K562 (cell line): Measurements from ENCODE around the gene MYADML2. TPM values are rescaled to one million over a fixed set of nuclear protein-coding genes. Genes with fewer than 3 reads are reported as not detected.

Experiments used
- ATF7 ChIP-seq: fragments of 450-650 bp; IDR thresholded peaks from 2 replicates; pipeline ENCODE4 v1.7.1; 2014; ENCODE audit warnings: mild to moderate bottlenecking, moderate library complexity
- CC2D1A ChIP-seq: fragments of 450-650 bp; IDR thresholded peaks from 2 replicates; pipeline ENCODE4 v1.6.1; 2017; ENCODE audit warnings: mild to moderate bottlenecking
- CREBBP ChIP-seq: IDR thresholded peaks from one replicate; pipeline ENCODE4 v1.6.1; 2012; ENCODE audit warnings: low read depth, mild to moderate bottlenecking, control low read depth, inconsistent platforms, low read length
- NELFE ChIP-seq: IDR thresholded peaks from 2 replicates; pipeline ENCODE4 v1.6.1; 2011; ENCODE audit warnings: mild to moderate bottlenecking; ENCODE audit not compliant: insufficient read depth, insufficient read length
- POU5F1 ChIP-seq: fragments of 150-350 bp; IDR thresholded peaks from 2 replicates; pipeline ENCODE4 v1.6.1; 2014; ENCODE audit warnings: borderline replicate concordance, low read length, low read depth, mild to moderate bottlenecking; ENCODE audit not compliant: partially characterized antibody
- SMAD4 ChIP-seq: fragments of 250-450 bp; sonication (Bioruptor Pico); conservative IDR thresholded peaks from 2 replicates; pipeline ENCODE4 v1.8.0; 2021; ENCODE audit warnings: inconsistent platforms, mild to moderate bottlenecking, moderate library complexity
- SMARCC2 ChIP-seq: fragments of 450-650 bp; IDR thresholded peaks from 2 replicates; pipeline ENCODE4 v1.6.1; 2017; ENCODE audit warnings: antibody characterized with exemption, moderate library complexity, mild to moderate bottlenecking, low read depth
- ZNF133 ChIP-seq: fragments of 250-450 bp; sonication (Bioruptor Pico); IDR thresholded peaks from 2 replicates; pipeline ENCODE4 v1.4.0; 2020; ENCODE audit warnings: mild to moderate bottlenecking
- ZNF274 ChIP-seq: IDR thresholded peaks from 2 replicates; pipeline ENCODE4 v1.6.1; 2011; ENCODE audit warnings: low read depth, mild to moderate bottlenecking, low read length, moderate library complexity, borderline replicate concordance
- ZNF384 ChIP-seq: IDR thresholded peaks from 2 replicates; pipeline ENCODE4 v1.6.1; 2012; ENCODE audit warnings: low read depth, low read length, improper control_type of control experiment
- ZNF589 ChIP-seq: fragments of 200-800 bp; sonication (Bioruptor generic); IDR thresholded peaks from 2 replicates; pipeline ENCODE4 v1.6.1; 2016; ENCODE audit warnings: low read depth, missing genetic modification characterization, missing compliant biosample characterization
- ZNF766 ChIP-seq: fragments of 200-800 bp; sonication (Bioruptor generic); conservative IDR thresholded peaks from 2 replicates; pipeline ENCODE4 v1.6.1; 2016; ENCODE audit warnings: missing genetic modification characterization, missing compliant biosample characterization
- polyA plus RNA-seq, 8 experiments: library from polyadenylated mRNA; depleted of rRNA in 4 of 8; stranded (reverse) in 5 of 8; unstranded in 3 of 8; fragments of >200 nt; fragmentation: Nextera tagmentation in 2 of 8; fragmentation: Illumina TruSeq in 1 of 8; extraction: Ambion mirVana in 2 of 8; extraction: Trizol in 1 of 8; gene quantifications; 2 replicates each; pipeline versions ENCODE4 v1.2.1 to v1.2.3, GENCODE V29; 2011 to 2014; ENCODE audit warnings: inconsistent platforms in 1 of 8, missing spikeins in 1 of 8
- total RNA-seq, 7 experiments: library from RNA; depleted of rRNA in 6 of 7; stranded (reverse); fragments of >200 nt in 6 of 7; fragmentation: Illumina TruSeq in 2 of 7; extraction: Trizol in 2 of 7; gene quantifications; 2 replicates each; pipeline versions ENCODE4 v1.2.1 to v1.2.3, GENCODE V29; 2011 to 2021; ENCODE audit warnings: low replicate concordance in 1 of 7
- TF ChIP-seq, protein P1 (sequence below): fragments of 200-800 bp; sonication (Bioruptor generic); IDR thresholded peaks from 2 replicates; pipeline ENCODE4 v1.6.1; 2017; ENCODE audit warnings: missing genetic modification characterization, missing compliant biosample characterization
- TF ChIP-seq, protein P2 (sequence below): fragments of 250-450 bp; sonication (Bioruptor Pico); IDR thresholded peaks from 2 replicates; pipeline ENCODE4 v1.4.0; 2020; ENCODE audit warnings: mild to moderate bottlenecking, moderate library complexity, borderline replicate concordance
- TF ChIP-seq, protein P3 (sequence below): fragments of 450-650 bp; IDR thresholded peaks from 2 replicates; pipeline ENCODE4 v1.6.1; 2018; ENCODE audit not compliant: partially characterized antibody
- TF ChIP-seq, protein P4 (sequence below): fragments of 450-650 bp; IDR thresholded peaks from 2 replicates; pipeline ENCODE4 v1.6.1; 2017; ENCODE audit warnings: mild to moderate bottlenecking, moderate library complexity

Gene MYADML2
- total and polyA plus RNA-seq, 9 of the 15 experiments (the other 6 are each of a cell fraction or from before 2014, with no cell fraction given) = not detected

DNA sequence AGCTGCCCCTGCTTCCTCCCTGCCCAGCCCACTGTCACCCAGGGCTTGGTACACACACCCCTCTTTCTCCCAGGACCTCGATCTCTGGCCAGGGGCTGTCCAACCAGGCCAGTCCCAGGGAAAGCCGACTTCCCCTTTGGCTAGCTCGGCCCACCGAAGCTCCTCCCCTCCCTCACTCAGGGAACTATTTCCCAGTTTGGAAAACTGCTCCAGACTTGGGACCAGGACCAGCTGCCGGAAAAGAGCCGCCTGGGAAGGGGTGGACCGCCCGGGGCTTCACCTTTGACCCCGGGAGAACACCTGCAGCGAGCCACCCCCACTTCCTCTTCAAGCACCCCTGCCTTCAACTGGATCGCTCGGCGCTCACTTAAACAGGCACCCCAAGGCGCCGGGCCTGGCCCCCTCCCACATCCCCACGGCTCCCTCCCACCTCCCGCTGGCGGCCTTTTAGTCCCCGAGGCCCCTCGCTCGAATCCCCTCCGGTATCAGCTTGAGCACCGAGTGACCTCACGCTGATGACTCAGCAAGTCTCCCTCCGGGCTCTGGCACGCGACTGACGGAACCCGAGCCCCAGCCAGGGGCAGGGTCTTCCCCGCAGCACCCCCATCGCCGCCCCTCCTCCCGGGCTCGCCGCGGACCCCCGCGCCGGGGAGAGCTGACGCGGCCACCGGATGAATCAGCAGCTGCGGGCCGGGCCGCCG, 20.4 kb downstream of the MYADML2 start (continued):
- TF ChIP-seq, protein P1, sequence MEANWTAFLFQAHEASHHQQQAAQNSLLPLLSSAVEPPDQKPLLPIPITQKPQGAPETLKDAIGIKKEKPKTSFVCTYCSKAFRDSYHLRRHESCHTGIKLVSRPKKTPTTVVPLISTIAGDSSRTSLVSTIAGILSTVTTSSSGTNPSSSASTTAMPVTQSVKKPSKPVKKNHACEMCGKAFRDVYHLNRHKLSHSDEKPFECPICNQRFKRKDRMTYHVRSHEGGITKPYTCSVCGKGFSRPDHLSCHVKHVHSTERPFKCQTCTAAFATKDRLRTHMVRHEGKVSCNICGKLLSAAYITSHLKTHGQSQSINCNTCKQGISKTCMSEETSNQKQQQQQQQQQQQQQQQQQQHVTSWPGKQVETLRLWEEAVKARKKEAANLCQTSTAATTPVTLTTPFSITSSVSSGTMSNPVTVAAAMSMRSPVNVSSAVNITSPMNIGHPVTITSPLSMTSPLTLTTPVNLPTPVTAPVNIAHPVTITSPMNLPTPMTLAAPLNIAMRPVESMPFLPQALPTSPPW = no peak
- TF ChIP-seq SMARCC2 (peak; percentile 70), POU5F1 (no peak), CC2D1A (0 out of 2 replicates have a peak, but pooled peaks have one; percentile 11), ZNF384 (no peak), SMAD4 (CRISPR knock-in tag) (peak; percentile 51; the same call in 1 of the 2 replicates), NELFE (no peak), ZNF766 (CRISPR knock-in tag) (no peak), ATF7 (peak; percentile 92), ZNF589 (no peak), CREBBP (no peak), ZNF274 (no peak), ZNF133 (CRISPR knock-in tag) (no peak)
- TF ChIP-seq, protein P2, sequence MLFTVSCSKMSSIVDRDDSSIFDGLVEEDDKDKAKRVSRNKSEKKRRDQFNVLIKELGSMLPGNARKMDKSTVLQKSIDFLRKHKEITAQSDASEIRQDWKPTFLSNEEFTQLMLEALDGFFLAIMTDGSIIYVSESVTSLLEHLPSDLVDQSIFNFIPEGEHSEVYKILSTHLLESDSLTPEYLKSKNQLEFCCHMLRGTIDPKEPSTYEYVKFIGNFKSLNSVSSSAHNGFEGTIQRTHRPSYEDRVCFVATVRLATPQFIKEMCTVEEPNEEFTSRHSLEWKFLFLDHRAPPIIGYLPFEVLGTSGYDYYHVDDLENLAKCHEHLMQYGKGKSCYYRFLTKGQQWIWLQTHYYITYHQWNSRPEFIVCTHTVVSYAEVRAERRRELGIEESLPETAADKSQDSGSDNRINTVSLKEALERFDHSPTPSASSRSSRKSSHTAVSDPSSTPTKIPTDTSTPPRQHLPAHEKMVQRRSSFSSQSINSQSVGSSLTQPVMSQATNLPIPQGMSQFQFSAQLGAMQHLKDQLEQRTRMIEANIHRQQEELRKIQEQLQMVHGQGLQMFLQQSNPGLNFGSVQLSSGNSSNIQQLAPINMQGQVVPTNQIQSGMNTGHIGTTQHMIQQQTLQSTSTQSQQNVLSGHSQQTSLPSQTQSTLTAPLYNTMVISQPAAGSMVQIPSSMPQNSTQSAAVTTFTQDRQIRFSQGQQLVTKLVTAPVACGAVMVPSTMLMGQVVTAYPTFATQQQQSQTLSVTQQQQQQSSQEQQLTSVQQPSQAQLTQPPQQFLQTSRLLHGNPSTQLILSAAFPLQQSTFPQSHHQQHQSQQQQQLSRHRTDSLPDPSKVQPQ = no peak
- TF ChIP-seq, protein P3, sequence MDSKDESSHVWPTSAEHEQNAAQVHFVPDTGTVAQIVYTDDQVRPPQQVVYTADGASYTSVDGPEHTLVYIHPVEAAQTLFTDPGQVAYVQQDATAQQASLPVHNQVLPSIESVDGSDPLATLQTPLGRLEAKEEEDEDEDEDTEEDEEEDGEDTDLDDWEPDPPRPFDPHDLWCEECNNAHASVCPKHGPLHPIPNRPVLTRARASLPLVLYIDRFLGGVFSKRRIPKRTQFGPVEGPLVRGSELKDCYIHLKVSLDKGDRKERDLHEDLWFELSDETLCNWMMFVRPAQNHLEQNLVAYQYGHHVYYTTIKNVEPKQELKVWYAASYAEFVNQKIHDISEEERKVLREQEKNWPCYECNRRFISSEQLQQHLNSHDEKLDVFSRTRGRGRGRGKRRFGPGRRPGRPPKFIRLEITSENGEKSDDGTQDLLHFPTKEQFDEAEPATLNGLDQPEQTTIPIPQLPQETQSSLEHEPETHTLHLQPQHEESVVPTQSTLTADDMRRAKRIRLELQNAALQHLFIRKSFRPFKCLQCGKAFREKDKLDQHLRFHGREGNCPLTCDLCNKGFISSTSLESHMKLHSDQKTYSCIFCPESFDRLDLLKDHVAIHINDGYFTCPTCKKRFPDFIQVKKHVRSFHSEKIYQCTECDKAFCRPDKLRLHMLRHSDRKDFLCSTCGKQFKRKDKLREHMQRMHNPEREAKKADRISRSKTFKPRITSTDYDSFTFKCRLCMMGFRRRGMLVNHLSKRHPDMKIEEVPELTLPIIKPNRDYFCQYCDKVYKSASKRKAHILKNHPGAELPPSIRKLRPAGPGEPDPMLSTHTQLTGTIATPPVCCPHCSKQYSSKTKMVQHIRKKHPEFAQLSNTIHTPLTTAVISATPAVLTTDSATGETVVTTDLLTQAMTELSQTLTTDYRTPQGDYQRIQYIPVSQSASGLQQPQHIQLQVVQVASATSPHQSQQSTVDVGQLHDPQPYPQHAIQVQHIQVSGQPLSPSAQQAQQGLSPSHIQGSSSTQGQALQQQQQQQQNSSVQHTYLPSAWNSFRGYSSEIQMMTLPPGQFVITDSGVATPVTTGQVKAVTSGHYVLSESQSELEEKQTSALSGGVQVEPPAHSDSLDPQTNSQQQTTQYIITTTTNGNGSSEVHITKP = peak; percentile 35
- TF ChIP-seq, protein P4, sequence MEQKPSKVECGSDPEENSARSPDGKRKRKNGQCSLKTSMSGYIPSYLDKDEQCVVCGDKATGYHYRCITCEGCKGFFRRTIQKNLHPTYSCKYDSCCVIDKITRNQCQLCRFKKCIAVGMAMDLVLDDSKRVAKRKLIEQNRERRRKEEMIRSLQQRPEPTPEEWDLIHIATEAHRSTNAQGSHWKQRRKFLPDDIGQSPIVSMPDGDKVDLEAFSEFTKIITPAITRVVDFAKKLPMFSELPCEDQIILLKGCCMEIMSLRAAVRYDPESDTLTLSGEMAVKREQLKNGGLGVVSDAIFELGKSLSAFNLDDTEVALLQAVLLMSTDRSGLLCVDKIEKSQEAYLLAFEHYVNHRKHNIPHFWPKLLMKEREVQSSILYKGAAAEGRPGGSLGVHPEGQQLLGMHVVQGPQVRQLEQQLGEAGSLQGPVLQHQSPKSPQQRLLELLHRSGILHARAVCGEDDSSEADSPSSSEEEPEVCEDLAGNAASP = no peak
